Measurements from ENCODE around the gene GCM1.

Gene GCM1

GRCh38 chr6:53142810-53143209 is 5.8 kb downstream of the GCM1 start:
- Histone ChIP-seq H3K4me3 (ENCODE audit: low read length) (no peak overlapping the region), H3K9ac (ENCODE audit: low read length) (no peak overlapping the region), H3K27me3 (ENCODE audit: control insufficient read depth, insufficient read depth, low read length) (no peaks in the 10 kb centered on the region), H3K27ac (ENCODE audit: low read depth, low read length) (peak overlapping the region; percentile 56), H3K4me1 (ENCODE audit: control insufficient read depth, insufficient read depth, low read length) (peaks cover 20% of the 10 kb centered on the region), H3K36me3 (ENCODE audit: control insufficient read depth, insufficient read depth, low read length) (no peaks in the 10 kb centered on the region)

DNA sequence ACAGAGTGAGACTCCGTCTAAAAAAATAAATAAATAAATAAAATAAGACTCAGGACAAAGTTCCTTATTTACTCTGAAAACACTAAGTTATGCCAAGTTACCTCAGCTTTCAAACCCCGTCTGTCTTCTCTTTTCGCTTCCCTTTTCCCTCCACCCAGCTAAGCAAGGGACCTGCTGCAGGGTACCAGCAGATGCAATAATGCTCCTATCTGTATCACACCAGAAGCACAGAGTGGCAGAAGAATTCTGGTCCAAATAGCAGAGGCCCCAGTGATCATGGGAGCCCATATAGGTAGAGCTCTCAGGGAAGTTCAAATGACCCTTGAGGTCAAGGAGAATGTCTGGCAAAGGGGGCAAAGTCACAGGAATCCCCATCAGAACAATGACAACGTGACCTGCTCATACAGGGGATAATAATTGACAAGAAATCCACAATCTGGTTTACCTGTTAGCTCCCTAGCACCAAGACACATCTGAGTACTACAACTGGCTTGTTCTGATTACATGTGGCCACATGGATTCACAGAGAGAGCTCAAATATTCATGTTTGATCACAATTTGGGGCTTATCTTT is 8.7 kb downstream of the GCM1 start:
- H3K4me3 ChIP-seq (ENCODE audit: low read length), result no peak overlapping the region
- H3K9ac ChIP-seq (ENCODE audit: low read length), result no peak overlapping the region
- H3K27me3 ChIP-seq (ENCODE audit: control insufficient read depth, insufficient read depth, low read length), result no peaks in the 10 kb centered on the region
- no peak overlapping the region for H3K27ac ChIP-seq (ENCODE audit: low read depth, low read length)
- H3K36me3 ChIP-seq (ENCODE audit: control insufficient read depth, insufficient read depth, low read length), result no peaks in the 10 kb centered on the region
- H3K4me1 ChIP-seq (ENCODE audit: control insufficient read depth, insufficient read depth, low read length), result peaks cover 18% of the 10 kb centered on the region

GRCh38 chr6:53136000-53136609 is 12.5 kb downstream of the GCM1 start:
- no peak overlapping the region for H3K27ac ChIP-seq (ENCODE audit: low read depth, low read length)
- no peaks in the 10 kb centered on the region for H3K36me3 ChIP-seq (ENCODE audit: control insufficient read depth, insufficient read depth, low read length)
- H3K27me3 ChIP-seq (ENCODE audit: control insufficient read depth, insufficient read depth, low read length), result no peaks in the 10 kb centered on the region
- peaks cover 2% of the 10 kb centered on the region for H3K4me1 ChIP-seq (ENCODE audit: control insufficient read depth, insufficient read depth, low read length)
- no peak overlapping the region for H3K9ac ChIP-seq (ENCODE audit: low read length)
- H3K4me3 ChIP-seq (ENCODE audit: low read length), result no peak overlapping the region

- H3K9ac ChIP-seq (ENCODE audit: low read length), result no peak overlapping the region
- no peaks in the 10 kb centered on the region for H3K27me3 ChIP-seq (ENCODE audit: control insufficient read depth, insufficient read depth, low read length)
- no peak overlapping the region for H3K27ac ChIP-seq (ENCODE audit: low read depth, low read length)
- no peaks in the 10 kb centered on the region for H3K4me1 ChIP-seq (ENCODE audit: control insufficient read depth, insufficient read depth, low read length)
- no peak overlapping the region for H3K4me3 ChIP-seq (ENCODE audit: low read length)
- H3K36me3 ChIP-seq (ENCODE audit: control insufficient read depth, insufficient read depth, low read length), result no peaks in the 10 kb centered on the region
Measured at GRCh38 chr6:53134601-53135235, 13.9 kb downstream of the GCM1 start.

- Histone ChIP-seq H3K9ac (ENCODE audit: low read length) (no peak overlapping the region), H3K4me3 (ENCODE audit: low read length) (no peak overlapping the region), H3K4me1 (ENCODE audit: control insufficient read depth, insufficient read depth, low read length) (no peaks in the 10 kb centered on the region), H3K27ac (ENCODE audit: low read depth, low read length) (no peak overlapping the region), H3K27me3 (ENCODE audit: control insufficient read depth, insufficient read depth, low read length) (no peaks in the 10 kb centered on the region), H3K36me3 (ENCODE audit: control insufficient read depth, insufficient read depth, low read length) (no peaks in the 10 kb centered on the region)
Measured at GRCh38 chr6:53133961-53134360, 14.7 kb downstream of the GCM1 start.

GRCh38 chr6:53130569-53131290 is 17.9 kb downstream of the GCM1 start:
- no peak overlapping the region for H3K4me3 ChIP-seq (ENCODE audit: low read length)
- H3K9ac ChIP-seq (ENCODE audit: low read length), result no peak overlapping the region
- no peak overlapping the region for H3K27ac ChIP-seq (ENCODE audit: low read depth, low read length)
- H3K36me3 ChIP-seq (ENCODE audit: control insufficient read depth, insufficient read depth, low read length), result no peaks in the 10 kb centered on the region
- H3K4me1 ChIP-seq (ENCODE audit: control insufficient read depth, insufficient read depth, low read length), result no peaks in the 10 kb centered on the region
- no peaks in the 10 kb centered on the region for H3K27me3 ChIP-seq (ENCODE audit: control insufficient read depth, insufficient read depth, low read length)

- Histone ChIP-seq H3K27ac (ENCODE audit: low read depth, low read length) (no peak overlapping the region), H3K4me3 (ENCODE audit: low read length) (no peak overlapping the region), H3K4me1 (ENCODE audit: control insufficient read depth, insufficient read depth, low read length) (no peaks in the 10 kb centered on the region), H3K9ac (ENCODE audit: low read length) (no peak overlapping the region), H3K27me3 (ENCODE audit: control insufficient read depth, insufficient read depth, low read length) (no peaks in the 10 kb centered on the region), H3K36me3 (ENCODE audit: control insufficient read depth, insufficient read depth, low read length) (no peaks in the 10 kb centered on the region)
Measured at GRCh38 chr6:53128842-53129241, 19.8 kb downstream of the GCM1 start.

GRCh38 chr6:53125276-53125675 is 23.4 kb downstream of the GCM1 start:
- Histone ChIP-seq H3K4me3 (ENCODE audit: low read length) (no peak overlapping the region), H3K27me3 (ENCODE audit: control insufficient read depth, insufficient read depth, low read length) (no peaks in the 10 kb centered on the region), H3K36me3 (ENCODE audit: control insufficient read depth, insufficient read depth, low read length) (no peaks in the 10 kb centered on the region), H3K4me1 (ENCODE audit: control insufficient read depth, insufficient read depth, low read length) (no peaks in the 10 kb centered on the region), H3K9ac (ENCODE audit: low read length) (no peak overlapping the region), H3K27ac (ENCODE audit: low read depth, low read length) (no peak overlapping the region)

- H3K36me3 ChIP-seq (ENCODE audit: control insufficient read depth, insufficient read depth, low read length), result no peaks in the 10 kb centered on the region
- H3K9ac ChIP-seq (ENCODE audit: low read length), result no peak overlapping the region
- no peak overlapping the region for H3K4me3 ChIP-seq (ENCODE audit: low read length)
- peaks cover 9% of the 10 kb centered on the region for H3K4me1 ChIP-seq (ENCODE audit: control insufficient read depth, insufficient read depth, low read length)
- H3K27ac ChIP-seq (ENCODE audit: low read depth, low read length), result no peak overlapping the region
- no peaks in the 10 kb centered on the region for H3K27me3 ChIP-seq (ENCODE audit: control insufficient read depth, insufficient read depth, low read length)
Measured at GRCh38 chr6:53124131-53124800, 24.4 kb downstream of the GCM1 start.

DNA sequence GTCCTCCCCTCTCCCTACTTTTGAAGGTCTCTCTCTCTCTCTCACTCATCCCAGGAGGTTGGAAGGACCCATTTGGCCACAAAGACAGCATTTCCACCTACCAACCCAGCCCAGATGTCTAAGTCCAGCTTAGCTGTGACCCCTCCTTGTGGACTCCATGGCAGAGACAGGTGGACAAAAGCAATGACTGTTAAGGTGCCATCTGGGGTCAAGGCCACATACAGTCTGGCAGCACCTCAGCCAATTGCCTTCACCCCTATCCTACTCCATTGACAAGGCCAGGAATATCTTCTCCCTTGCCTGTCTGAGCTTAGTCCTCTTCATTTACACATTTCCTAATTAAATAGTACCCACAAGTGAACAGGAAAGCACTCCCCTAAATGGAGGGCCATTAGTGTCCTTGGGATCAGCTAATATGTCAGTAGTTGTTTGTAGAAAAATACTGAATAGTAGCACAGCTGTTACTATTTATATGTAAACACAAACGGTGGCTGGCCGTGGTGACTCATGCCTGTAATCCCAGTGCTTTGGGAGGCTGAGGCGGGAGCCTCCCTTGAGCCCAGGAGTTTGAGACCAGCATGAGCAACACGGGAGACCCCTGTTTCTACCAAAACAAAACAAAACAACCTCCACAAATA is 28.8 kb downstream of the GCM1 start:
- Histone ChIP-seq H3K4me3 (ENCODE audit: low read length) (no peak overlapping the region), H3K4me1 (ENCODE audit: control insufficient read depth, insufficient read depth, low read length) (peaks cover 12% of the 10 kb centered on the region), H3K9ac (ENCODE audit: low read length) (no peak overlapping the region), H3K27me3 (ENCODE audit: control insufficient read depth, insufficient read depth, low read length) (no peaks in the 10 kb centered on the region), H3K27ac (ENCODE audit: low read depth, low read length) (peak overlapping the region; percentile 60), H3K36me3 (ENCODE audit: control insufficient read depth, insufficient read depth, low read length) (no peaks in the 10 kb centered on the region)

GRCh38 chr6:53119349-53119748 is 29.3 kb downstream of the GCM1 start:
- peak overlapping the region; percentile 60 for H3K27ac ChIP-seq (ENCODE audit: low read depth, low read length)

GRCh38 chr6:53115741-53116140 is 32.9 kb downstream of the GCM1 start:
- Histone ChIP-seq H3K9ac (ENCODE audit: low read length) (no peak overlapping the region), H3K4me1 (ENCODE audit: control insufficient read depth, insufficient read depth, low read length) (peaks cover 22% of the 10 kb centered on the region), H3K27ac (ENCODE audit: low read depth, low read length) (no peak overlapping the region), H3K36me3 (ENCODE audit: control insufficient read depth, insufficient read depth, low read length) (no peaks in the 10 kb centered on the region), H3K27me3 (ENCODE audit: control insufficient read depth, insufficient read depth, low read length) (no peaks in the 10 kb centered on the region), H3K4me3 (ENCODE audit: low read length) (no peak overlapping the region)

More at GRCh38 chr6:53119349-53119748, 29.3 kb downstream of the GCM1 start:
- H3K4me1 ChIP-seq (ENCODE audit: control insufficient read depth, insufficient read depth, low read length), result peaks cover 12% of the 10 kb centered on the region
- H3K4me3 ChIP-seq (ENCODE audit: low read length), result no peak overlapping the region
- H3K27me3 ChIP-seq (ENCODE audit: control insufficient read depth, insufficient read depth, low read length), result no peaks in the 10 kb centered on the region
- no peak overlapping the region for H3K9ac ChIP-seq (ENCODE audit: low read length)
- H3K36me3 ChIP-seq (ENCODE audit: control insufficient read depth, insufficient read depth, low read length), result no peaks in the 10 kb centered on the region

Measured in rectal smooth muscle tissue (tissue), 1 donor.